ACC112 (cell line): ENCODE measurements around the gene LDHA.

Experiments
- H2AFZ ChIP-seq: fragments of 200-600 bp; sonication (generic); one replicate; pipeline ENCODE4 v1.6.0; 2017; ENCODE audit warnings: antibody characterized with exemption, low read length; ENCODE audit not compliant: unreplicated experiment
- H3K27ac ChIP-seq: fragments of 200-600 bp; sonication (generic); 2 replicates; pipeline ENCODE4 v1.5.1; 2014; ENCODE audit warnings: low read depth, mild to moderate bottlenecking, antibody characterized with exemption, low read length, moderate library complexity
- H3K27me3 ChIP-seq: fragments of 200-600 bp; sonication (generic); 2 replicates; pipeline ENCODE4 v1.6.1; 2014; ENCODE audit warnings: mild to moderate bottlenecking, antibody characterized with exemption, low read length, moderate library complexity, mixed read lengths; ENCODE audit not compliant: insufficient read depth
- H3K36me3 ChIP-seq: fragments of 200-600 bp; sonication (generic); 2 replicates; pipeline ENCODE4 v1.6.1; 2016; ENCODE audit warnings: mild to moderate bottlenecking, antibody characterized with exemption, low read length, moderate library complexity, mixed read lengths; ENCODE audit not compliant: insufficient read depth
- H3K4me1 ChIP-seq: fragments of 200-600 bp; sonication (generic); one replicate; pipeline ENCODE4 v1.6.1; 2016; ENCODE audit warnings: low read length, mixed read lengths; ENCODE audit not compliant: insufficient read depth, unreplicated experiment, control insufficient read depth
- H3K4me3 ChIP-seq: fragments of 200-600 bp; sonication (generic); 2 replicates; pipeline ENCODE4 v1.5.1; 2014; ENCODE audit warnings: mild to moderate bottlenecking, low read depth, low read length
- H3K79me2 ChIP-seq: fragments of 200-600 bp; sonication (generic); one replicate; pipeline ENCODE4 v1.6.0; 2016; ENCODE audit warnings: low read length; ENCODE audit not compliant: control insufficient read depth, unreplicated experiment, insufficient read depth

Gene LDHA

DNA sequence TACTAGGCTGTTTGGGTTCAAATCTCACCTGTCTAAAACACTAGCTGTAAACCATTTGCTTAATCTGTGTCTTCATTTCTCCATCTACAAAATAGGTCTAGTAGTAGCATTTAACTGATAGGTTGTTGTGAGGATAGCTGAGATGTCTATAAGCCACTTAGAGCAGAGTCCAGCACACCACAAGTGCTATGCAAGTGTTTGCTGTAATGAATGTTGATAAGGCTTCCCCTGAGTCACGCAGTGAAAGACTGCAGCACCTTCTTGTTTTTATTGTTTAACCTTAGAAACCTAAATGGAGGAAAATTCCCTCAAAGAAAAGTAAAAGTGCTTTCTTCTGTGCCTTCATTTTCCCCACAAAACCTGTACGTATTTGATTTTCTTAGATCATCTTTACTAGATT, 23.1 kb upstream of the LDHA start:
- no peak overlapping the region for H3K4me3 ChIP-seq
- no peaks in the 10 kb centered on the region for H3K79me2 ChIP-seq
- no peaks in the 10 kb centered on the region for H3K27me3 ChIP-seq
- no peak overlapping the region for H2AFZ ChIP-seq
- no peak overlapping the region for H3K27ac ChIP-seq
- H3K4me1 ChIP-seq = peaks cover 4% of the 10 kb centered on the region
- H3K36me3 ChIP-seq = peaks cover under 1% of the 10 kb centered on the region; the same call in 1 of the 2 replicates

DNA sequence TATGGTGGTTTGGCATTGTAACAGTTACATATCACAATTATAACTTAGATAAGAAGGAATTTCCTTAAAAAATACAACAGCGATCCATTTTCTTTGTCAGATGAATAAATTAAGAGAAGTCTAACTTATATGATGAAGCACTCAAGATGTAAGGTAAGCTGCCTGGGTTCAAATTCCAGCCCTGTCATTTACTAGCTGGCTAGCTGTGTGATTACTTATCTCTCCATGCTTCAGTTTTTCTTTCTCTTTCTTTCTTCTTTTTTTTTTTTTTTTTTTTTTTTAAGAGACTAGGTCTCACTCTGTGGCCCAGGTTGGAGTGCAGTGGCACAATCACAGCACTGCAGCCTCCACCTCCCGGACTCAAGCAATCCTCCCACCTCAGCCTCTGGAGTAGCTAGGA, 22.2 kb upstream of the LDHA start:
- no peaks in the 10 kb centered on the region for H3K27me3 ChIP-seq
- no peaks in the 10 kb centered on the region for H3K79me2 ChIP-seq
- no peak overlapping the region for H2AFZ ChIP-seq
- no peaks in the 10 kb centered on the region for H3K36me3 ChIP-seq
- no peak overlapping the region for H3K27ac ChIP-seq
- no peak overlapping the region for H3K4me3 ChIP-seq
- H3K4me1 ChIP-seq = peaks cover 4% of the 10 kb centered on the region

DNA sequence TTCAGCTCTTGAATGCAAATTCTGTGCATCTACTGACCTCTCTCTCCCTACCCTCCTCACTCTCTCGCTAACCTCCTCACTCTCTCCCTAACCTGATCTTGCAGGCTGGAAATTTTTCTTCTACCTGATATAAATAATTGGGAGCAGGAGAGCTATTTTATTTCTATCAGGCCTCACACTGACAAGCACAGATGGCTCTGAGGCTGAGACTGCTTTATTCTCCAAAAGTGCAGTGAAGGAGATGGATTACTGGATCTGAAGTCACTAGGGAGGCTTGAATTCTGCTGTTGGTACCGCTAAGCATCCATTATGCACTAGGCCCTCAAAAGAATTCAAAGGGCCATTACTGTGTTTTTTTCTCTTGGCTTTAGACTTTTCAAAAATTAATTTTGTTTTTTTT, 19.4 kb upstream of the LDHA start:
- H3K27ac ChIP-seq = no peak overlapping the region
- no peaks in the 10 kb centered on the region for H3K79me2 ChIP-seq
- no peaks in the 10 kb centered on the region for H3K27me3 ChIP-seq
- H2AFZ ChIP-seq = no peak overlapping the region
- H3K36me3 ChIP-seq = no peaks in the 10 kb centered on the region
- no peak overlapping the region for H3K4me3 ChIP-seq
- no peaks in the 10 kb centered on the region for H3K4me1 ChIP-seq

DNA sequence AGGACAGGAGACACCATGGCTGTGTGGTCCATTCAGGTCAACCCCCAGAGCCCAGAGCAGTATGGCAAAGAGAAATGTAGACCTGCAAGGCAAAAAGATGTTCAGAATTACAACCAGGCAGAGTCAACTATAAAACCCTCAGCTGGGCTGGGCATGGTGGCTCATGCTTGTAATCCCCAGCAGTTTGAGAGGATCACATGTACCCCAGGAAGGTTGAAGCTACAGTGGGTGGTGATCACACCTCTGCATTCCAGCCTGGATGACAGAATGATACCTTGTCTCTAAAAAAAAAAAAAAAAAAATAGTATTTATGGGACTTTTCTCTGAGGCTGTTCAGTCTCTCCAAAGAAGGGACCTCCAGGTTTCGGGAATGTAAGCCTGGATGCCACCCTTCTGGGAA, 18.4 kb upstream of the LDHA start:
- Histone ChIP-seq H2AFZ (no peak overlapping the region), H3K79me2 (no peaks in the 10 kb centered on the region), H3K36me3 (no peaks in the 10 kb centered on the region), H3K27me3 (no peaks in the 10 kb centered on the region), H3K4me1 (no peaks in the 10 kb centered on the region), H3K4me3 (no peak overlapping the region), H3K27ac (no peak overlapping the region)

- Histone ChIP-seq H3K4me1 (peaks cover 16% of the 10 kb centered on the region), H3K27ac (no peak overlapping the region), H3K4me3 (no peak overlapping the region), H3K79me2 (no peaks in the 10 kb centered on the region), H3K27me3 (no peaks in the 10 kb centered on the region), H3K36me3 (no peaks in the 10 kb centered on the region), H2AFZ (no peak overlapping the region)
Observed at GRCh38 chr11:18379201-18379600, 15.2 kb upstream of the LDHA start.

DNA sequence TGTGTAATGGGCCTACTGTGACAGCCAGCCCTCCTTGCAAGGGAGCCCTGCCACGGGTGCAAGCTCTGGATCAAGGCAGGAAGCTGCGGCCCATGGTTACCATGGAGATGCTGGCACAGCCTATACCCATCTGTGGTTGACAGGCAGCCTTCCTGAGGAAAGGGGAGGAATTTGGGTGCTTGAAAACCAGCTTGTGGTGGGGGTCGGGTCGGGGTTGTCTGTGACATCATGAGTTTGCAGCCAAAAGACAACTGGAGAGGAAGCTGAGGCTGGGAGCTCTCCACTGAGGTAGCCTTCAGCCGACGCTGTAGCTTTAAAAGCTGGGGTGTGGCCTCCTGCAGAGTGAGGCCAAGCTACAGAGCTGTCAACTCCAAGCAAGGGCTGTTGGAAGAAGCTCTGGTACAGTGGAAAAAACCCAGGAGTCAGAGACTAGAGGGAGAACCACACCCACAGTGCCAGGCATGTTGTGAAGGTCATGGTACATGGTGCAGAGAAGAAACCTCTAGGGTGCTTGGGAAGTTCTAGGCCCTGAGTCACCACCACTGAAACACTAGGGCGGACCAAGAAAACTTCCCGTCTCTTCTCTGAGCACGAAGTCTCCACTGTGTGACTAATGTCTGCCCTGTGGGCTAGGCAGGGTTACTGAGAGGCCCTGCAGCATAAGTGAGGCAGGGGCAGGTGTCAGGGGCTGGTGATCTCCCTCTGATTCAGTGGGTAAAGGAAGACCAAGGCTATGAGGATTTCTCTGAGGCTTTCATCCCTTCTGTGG, 10.8 kb upstream of the LDHA start:
- peaks cover 22% of the 10 kb centered on the region for H3K4me1 ChIP-seq
- H3K27me3 ChIP-seq = no peaks in the 10 kb centered on the region
- peak overlapping the region; percentile 97 for H3K27ac ChIP-seq
- H3K79me2 ChIP-seq = no peaks in the 10 kb centered on the region
- H3K36me3 ChIP-seq = no peaks in the 10 kb centered on the region
- peak overlapping the region; percentile 77 for H2AFZ ChIP-seq
- peak overlapping the region; percentile 60 for H3K4me3 ChIP-seq

GRCh38 chr11:18384157-18384641, 10.2 kb upstream of the LDHA start:
- Histone ChIP-seq H3K4me3 (peak overlapping the region; percentile 31), H3K27ac (peak overlapping the region; percentile 97), H3K36me3 (no peaks in the 10 kb centered on the region), H3K4me1 (peaks cover 22% of the 10 kb centered on the region), H2AFZ (peak overlapping the region; percentile 39), H3K27me3 (no peaks in the 10 kb centered on the region), H3K79me2 (no peaks in the 10 kb centered on the region)

GRCh38 chr11:18390088-18390487, 4.3 kb upstream of the LDHA start:
- Histone ChIP-seq H3K27ac (no peak overlapping the region), H3K27me3 (no peaks in the 10 kb centered on the region), H3K4me3 (no peak overlapping the region), H2AFZ (no peak overlapping the region), H3K79me2 (peaks cover 11% of the 10 kb centered on the region), H3K36me3 (peaks cover 3% of the 10 kb centered on the region; the same call in 1 of the 2 replicates), H3K4me1 (peaks cover 30% of the 10 kb centered on the region)

- peaks cover 41% of the 10 kb centered on the region for H3K4me1 ChIP-seq
- no peaks in the 10 kb centered on the region for H3K27me3 ChIP-seq
- peaks cover 26% of the 10 kb centered on the region for H3K36me3 ChIP-seq
- H3K79me2 ChIP-seq = peaks cover 37% of the 10 kb centered on the region
- no peak overlapping the region for H2AFZ ChIP-seq
- no peak overlapping the region for H3K4me3 ChIP-seq
- H3K27ac ChIP-seq = peak overlapping the region; percentile 94
Observed at GRCh38 chr11:18392434-18393321, 1.7 kb upstream of the LDHA start.

GRCh38 chr11:18393581-18394274, 635 bp upstream of the LDHA start:
- peak overlapping the region; percentile 96 for H3K4me3 ChIP-seq
- peaks cover 48% of the 10 kb centered on the region for H3K79me2 ChIP-seq
- peak overlapping the region; percentile 94 for H3K27ac ChIP-seq
- peaks cover 49% of the 10 kb centered on the region for H3K4me1 ChIP-seq
- H3K36me3 ChIP-seq = peaks cover 32% of the 10 kb centered on the region
- H3K27me3 ChIP-seq = no peaks in the 10 kb centered on the region
- peak overlapping the region; percentile 86 for H2AFZ ChIP-seq
